Astrocyte of the cerebellum (primary cell): ENCODE measurements around the gene ADAMTSL3.
"Not testable (repeated sequence)": the region's sequence is repeated elsewhere in the genome, so short reads cannot be mapped to it uniquely, and the experiment has no call there.

Source experiments
- DNase-seq: peaks from one replicate; pipeline ENCODE4 v3.0.0-alpha.2; 2011; ENCODE audit warnings: low read depth
- H3K4me3 ChIP-seq: 2 replicates; pipeline ENCODE4 v1.5.1; 2011; ENCODE audit warnings: mild to moderate bottlenecking, low read depth, low read length, moderate library complexity
- in situ Hi-C: cut with HindIII; loops from 2 replicates; pipeline ENCODE4 v1.10.0; 2017; ENCODE audit warnings: low sequenced_read_pairs
- TF ChIP-seq, protein P1 (sequence below): IDR thresholded peaks from 2 replicates; pipeline ENCODE4 v1.5.1; 2012; ENCODE audit warnings: low read length, low read depth, moderate library complexity, mild to moderate bottlenecking; ENCODE audit errors: missing control alignments

ADAMTSL3 gene

DNA sequence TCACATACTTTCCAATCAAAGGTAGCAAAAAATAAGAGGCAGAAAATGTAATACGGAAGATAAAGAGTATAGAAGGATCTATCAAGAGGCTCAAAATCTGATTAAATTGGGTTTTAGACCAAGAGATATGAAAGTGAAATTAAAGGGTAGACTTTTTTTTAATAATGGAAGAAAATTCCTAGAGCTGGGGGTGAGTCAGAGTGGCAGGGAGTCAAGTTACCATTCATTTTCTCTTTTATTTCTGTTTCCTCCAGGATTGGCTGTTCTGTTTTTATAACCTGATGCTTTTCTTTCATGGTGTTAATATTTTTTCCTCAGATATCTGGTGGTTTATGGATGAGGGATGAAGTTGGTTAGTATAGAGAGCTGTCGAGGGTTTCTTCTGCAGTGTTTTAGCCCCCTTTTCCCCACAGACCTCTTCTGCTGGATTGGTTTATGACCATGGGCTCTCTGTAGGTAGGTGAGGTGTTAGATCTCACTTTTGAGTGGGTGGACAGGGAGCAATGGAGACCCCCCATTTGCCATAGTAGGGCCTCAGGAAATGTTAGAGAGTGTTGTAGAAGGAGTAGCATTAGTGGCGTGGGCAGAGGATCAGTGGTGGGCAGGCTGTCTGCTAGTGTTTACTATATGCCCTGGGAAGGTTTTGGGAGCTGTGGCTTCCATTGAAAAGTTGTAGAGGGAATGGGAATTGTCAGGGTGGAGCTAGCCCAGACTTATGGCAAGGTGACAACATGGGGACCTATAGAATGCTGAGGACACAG, 380.1 kb downstream of the ADAMTSL3 start:
- no peak overlapping the region for H3K4me3 ChIP-seq
- TF ChIP-seq, protein P1, sequence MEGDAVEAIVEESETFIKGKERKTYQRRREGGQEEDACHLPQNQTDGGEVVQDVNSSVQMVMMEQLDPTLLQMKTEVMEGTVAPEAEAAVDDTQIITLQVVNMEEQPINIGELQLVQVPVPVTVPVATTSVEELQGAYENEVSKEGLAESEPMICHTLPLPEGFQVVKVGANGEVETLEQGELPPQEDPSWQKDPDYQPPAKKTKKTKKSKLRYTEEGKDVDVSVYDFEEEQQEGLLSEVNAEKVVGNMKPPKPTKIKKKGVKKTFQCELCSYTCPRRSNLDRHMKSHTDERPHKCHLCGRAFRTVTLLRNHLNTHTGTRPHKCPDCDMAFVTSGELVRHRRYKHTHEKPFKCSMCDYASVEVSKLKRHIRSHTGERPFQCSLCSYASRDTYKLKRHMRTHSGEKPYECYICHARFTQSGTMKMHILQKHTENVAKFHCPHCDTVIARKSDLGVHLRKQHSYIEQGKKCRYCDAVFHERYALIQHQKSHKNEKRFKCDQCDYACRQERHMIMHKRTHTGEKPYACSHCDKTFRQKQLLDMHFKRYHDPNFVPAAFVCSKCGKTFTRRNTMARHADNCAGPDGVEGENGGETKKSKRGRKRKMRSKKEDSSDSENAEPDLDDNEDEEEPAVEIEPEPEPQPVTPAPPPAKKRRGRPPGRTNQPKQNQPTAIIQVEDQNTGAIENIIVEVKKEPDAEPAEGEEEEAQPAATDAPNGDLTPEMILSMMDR, result no peak
- DNase-seq, result no peak
- in situ Hi-C loops, result no loop called here

DNA sequence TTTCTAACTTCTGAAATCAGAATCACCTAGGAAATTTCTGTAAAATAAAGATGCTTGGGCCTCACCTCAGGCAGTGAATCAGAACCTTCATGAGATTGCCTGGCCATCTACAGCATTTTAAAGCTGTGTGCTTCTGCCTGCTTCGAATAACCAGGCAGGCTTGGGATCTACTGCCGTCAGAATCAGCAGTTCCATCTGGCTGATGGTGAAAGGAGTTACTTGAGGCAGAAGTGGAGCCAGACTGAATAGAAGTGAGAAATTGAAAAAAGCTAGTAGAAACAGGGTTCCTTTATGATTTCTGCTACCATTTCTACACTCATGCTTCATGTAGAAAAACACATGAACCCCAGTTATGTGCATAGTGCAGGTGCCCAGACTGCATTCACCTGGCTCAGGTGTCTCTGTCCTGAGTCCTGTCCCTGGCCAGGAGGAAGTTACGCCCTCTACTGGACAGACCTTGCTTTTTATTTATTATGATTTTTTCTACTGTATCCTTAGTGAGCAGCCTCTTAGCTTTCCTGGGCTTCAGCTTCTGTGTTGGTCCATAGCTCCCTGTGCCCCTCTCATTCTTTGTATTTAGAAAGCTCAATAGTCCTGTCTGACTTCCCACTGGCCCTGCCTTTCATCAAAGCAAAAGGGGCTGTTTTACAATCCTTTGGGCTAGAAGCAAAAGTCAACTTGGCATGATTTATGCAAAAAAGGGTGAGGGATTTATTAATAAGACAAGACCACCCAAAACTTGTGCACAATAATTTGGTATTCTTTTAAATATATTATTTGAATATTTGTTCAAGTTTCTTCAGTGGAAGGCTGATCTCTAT, 380.9 kb downstream of the ADAMTSL3 start:
- H3K4me3 ChIP-seq, result no peak overlapping the region
- DNase-seq, result no peak
- in situ Hi-C loops, result no loop called here
- TF ChIP-seq, protein P1, result peak; percentile 8

DNA sequence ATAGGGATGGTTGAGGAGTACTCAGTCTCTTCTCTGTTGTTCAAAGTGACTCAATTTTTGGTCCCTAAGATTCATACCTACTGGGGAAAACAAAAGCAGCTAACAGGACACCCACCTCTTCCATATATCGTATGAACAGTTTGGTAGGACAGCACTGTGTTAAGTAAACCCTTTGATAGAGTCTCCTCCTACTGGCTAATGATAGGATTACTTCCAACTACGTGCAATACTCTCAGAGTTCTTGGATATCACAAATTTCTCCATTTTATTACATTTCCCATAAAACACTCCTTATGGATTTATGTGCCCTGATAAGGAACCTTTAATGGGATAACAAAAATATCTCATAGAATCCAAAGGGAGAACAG, 381.5 kb downstream of the ADAMTSL3 start:
- TF ChIP-seq, protein P1, result peak; percentile 47
- H3K4me3 ChIP-seq, result no peak overlapping the region
- in situ Hi-C loops, result no loop called here
- DNase-seq, result no peak

GRCh38 chr15:84037301-84037700, 383.4 kb downstream of the ADAMTSL3 start:
- no peak for DNase-seq
- H3K4me3 ChIP-seq, result no peak overlapping the region
- TF ChIP-seq, protein P1, result no peak
- in situ Hi-C loops, result no loop called here

- DNase-seq, in situ Hi-C loops, H3K4me3 ChIP-seq: not testable (repeated sequence)
Measured at GRCh38 chr15:84042434-84043056, 388.6 kb downstream of the ADAMTSL3 start.

DNA sequence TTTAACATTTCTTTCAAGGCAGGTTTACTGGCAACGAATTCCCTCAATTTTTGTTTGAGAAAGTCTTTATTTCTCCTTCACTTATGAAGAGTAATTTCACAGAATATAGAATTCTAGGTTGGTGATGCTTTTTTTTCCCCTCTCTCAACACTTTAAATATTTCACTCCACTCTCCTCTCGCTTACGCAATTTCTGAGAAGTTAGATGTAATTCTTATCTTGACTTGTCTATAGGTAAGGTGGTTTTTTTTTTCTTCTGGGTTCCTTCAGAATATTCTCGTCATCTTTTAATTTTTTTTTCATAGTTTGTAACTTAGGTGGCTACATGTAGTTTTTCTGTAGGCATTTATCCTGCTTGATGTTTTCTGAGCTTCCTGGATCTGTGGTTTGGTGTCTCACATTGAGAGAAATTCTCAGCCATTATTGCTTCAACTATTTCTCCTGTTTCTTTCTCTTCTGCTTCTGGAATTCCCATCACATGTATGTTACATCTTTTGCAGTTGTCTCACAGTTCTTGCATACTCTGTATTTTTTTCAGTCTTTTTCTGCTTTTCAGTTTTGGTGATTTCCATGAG, 392.2 kb downstream of the ADAMTSL3 start:
- in situ Hi-C loops, result no loop called here
- DNase-seq, result no peak
- TF ChIP-seq, protein P1, result no peak
- no peak overlapping the region for H3K4me3 ChIP-seq

DNA sequence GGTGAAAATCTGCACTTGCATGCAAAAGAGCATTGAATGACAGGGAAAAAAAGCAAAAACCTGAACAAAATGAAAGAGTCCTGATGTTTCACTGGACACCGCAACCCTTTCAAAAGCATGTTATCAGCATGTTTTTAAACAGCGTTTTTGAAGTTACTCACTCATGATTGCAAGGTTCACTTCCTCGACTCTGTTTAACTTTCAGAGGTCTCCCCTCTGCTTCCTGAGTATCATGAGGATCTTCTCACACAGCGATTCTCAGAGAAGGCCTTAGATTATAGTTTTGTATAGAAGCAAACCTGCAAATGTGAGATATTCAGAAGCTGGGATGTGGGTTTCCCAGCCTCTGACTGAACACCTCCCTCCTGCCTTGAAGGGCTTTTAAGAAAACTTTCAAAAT, 395.6 kb downstream of the ADAMTSL3 start:
- DNase-seq, H3K4me3 ChIP-seq, in situ Hi-C loops: not testable (repeated sequence)
